ENCODE results near the gene PRKCZ. TPM values are rescaled to one million over a fixed set of nuclear protein-coding genes. Genes with fewer than 3 reads are reported as not detected.

Gene PRKCZ
- 8.5 to 9.6 TPM (median 9.5 TPM) in 5 replicates for total RNA-seq (2022; extraction: Qiagen RNA extraction; ENCODE audit: low read depth)

GRCh38 chr1:2049718-2050431 is at the start of gene PRKCZ:
TSS of gene PRKCZ (plus strand) at chr1:2050411. CDS start at chr1:2050631, 220 bp downstream.

GRCh38 chr1:2003541-2004131 is 46.6 kb upstream of the PRKCZ start, which contains the start of gene CFAP74:
TSS of gene CFAP74 (minus strand) at chr1:2003786. CDS start at chr1:1990956, 12,830 bp downstream.

GRCh38 chr1:2019172-2019543 is 31.1 kb upstream of the PRKCZ start, which contains the start of gene GABRD:
TSS of gene GABRD (plus strand) at chr1:2019345. CDS start at chr1:2019424, 79 bp downstream.

GRCh38 chr1:2194319-2194897 is 144.2 kb downstream of the PRKCZ start, which contains the start of gene FAAP20:
TSS of gene FAAP20 (minus strand) at chr1:2194772. CDS start at chr1:2194749, 23 bp downstream.

GRCh38 chr1:2228157-2228594 is 178.0 kb downstream of the PRKCZ start, which contains the start of gene SKI:
TSS of gene SKI (plus strand) at chr1:2228319. CDS start at chr1:2228767, 448 bp downstream.

Other genes with a start within 250 kb of the PRKCZ start
- gene GNB1, start 159.3 kb upstream of the PRKCZ start, total RNA-seq (2022; extraction: Qiagen RNA extraction; ENCODE audit: low read depth) = 174 to 207 TPM (median 197 TPM) in 5 replicates
- 0.17 to 0.49 TPM (median 0.26 TPM) in 4 of 5 replicates, not detected in the other for gene CALML6, start 135.2 kb upstream of the PRKCZ start, total RNA-seq (2022; extraction: Qiagen RNA extraction; ENCODE audit: low read depth)
- gene TMEM52, start 131.1 kb upstream of the PRKCZ start, total RNA-seq (2022; extraction: Qiagen RNA extraction; ENCODE audit: low read depth) = 0.65 to 0.80 TPM (median 0.74 TPM) in 5 replicates
- 0.05 TPM in 1 of 5 replicates, not detected in the others for gene CFAP74, start 46.6 kb upstream of the PRKCZ start, total RNA-seq (2022; extraction: Qiagen RNA extraction; ENCODE audit: low read depth)
- 0.23 to 1.1 TPM (median 0.63 TPM) in 5 replicates for gene GABRD, start 31.1 kb upstream of the PRKCZ start, total RNA-seq (2022; extraction: Qiagen RNA extraction; ENCODE audit: low read depth)
- gene FAAP20, start 144.4 kb downstream of the PRKCZ start, total RNA-seq (2022; extraction: Qiagen RNA extraction; ENCODE audit: low read depth) = 39.2 to 65.1 TPM (median 59.7 TPM) in 5 replicates
- gene SKI, start 177.9 kb downstream of the PRKCZ start, total RNA-seq (2022; extraction: Qiagen RNA extraction; ENCODE audit: low read depth) = 22.2 to 28.1 TPM (median 26.1 TPM) in 5 replicates